Right cardiac atrium (tissue), 5 donors: ENCODE measurements around the gene RNF217. TPM values are rescaled to one million over a fixed set of nuclear protein-coding genes. Genes with fewer than 3 reads are reported as not detected.
"Not testable (repeated sequence)": the region's sequence is repeated elsewhere in the genome, so short reads cannot be mapped to it uniquely, and the experiment has no call there.

Experiments
- ATAC-seq, 2 donors: fragments of 200-7000 bp; cut with Tn5 transposase; one replicate each; pipeline versions ENCODE4 v1.8.0 to v1.9.1; 2020; ENCODE audit warnings: moderate library complexity in 2 of 2, mild to moderate bottlenecking in 1 of 2
- DNase-seq, 3 donors: peaks; one replicate each; pipeline ENCODE4 v3.0.0-alpha.2; 2020
- H3K27ac ChIP-seq: one replicate; pipeline ENCODE4 v1.5.1; 2013; ENCODE audit warnings: mild to moderate bottlenecking, low read length, control low read depth, moderate library complexity
- H3K27me3 ChIP-seq: one replicate; pipeline ENCODE4 v1.6.1; 2013; ENCODE audit not compliant: control insufficient read depth, insufficient read depth
- H3K4me1 ChIP-seq: one replicate; pipeline ENCODE4 v1.6.1; 2013; ENCODE audit warnings: low read length; ENCODE audit not compliant: control insufficient read depth, insufficient read depth
- H3K4me3 ChIP-seq: one replicate; pipeline ENCODE4 v1.5.1; 2013; ENCODE audit warnings: low read length, control low read depth
- H3K9me3 ChIP-seq: one replicate; pipeline ENCODE4 v1.6.1; 2013; ENCODE audit warnings: low read length; ENCODE audit not compliant: control insufficient read depth
- WGBS: extraction: QIAGEN DNeasy Blood & Tissue Kit; methylation state at CpG from one replicate; pipeline ENCODE4 v1.1.7; 2013; 5-methylcytosine and 5-hydroxymethylcytosine counted together
- intact Hi-C, 4 donors: fragments of 100-400 bp; cut with DNase I; formaldehyde crosslinking; loops; one replicate each; pipeline versions ENCODE4 v1.11.0 to v1.14.0; 2022 to 2023
- polyA plus RNA-seq: library from polyadenylated mRNA; stranded (reverse); fragments of 200-250 nt; gene quantifications from one replicate; pipeline ENCODE4 v1.2.3, GENCODE V29; 2013
- total RNA-seq, 4 donors: library from RNA; stranded (reverse); fragmentation: NEBNext Ultra II Directional; extraction: Animal tissue kit (Norgen Biotek cat#: 25700); gene quantifications; one replicate each; pipeline ENCODE4 v1.2.1, GENCODE V29; 2021
- donor health status: healthy with polysubstance abuse.
- donor health status: DM: no; HTN: yes; CAD: no.
- donor health status: DM: no; HTN: no; CAD: no.
- donor health status: DM: no; HTN: yes; CAD: no; lungs with severe emphysema.
- donor health status: DM: yes; HTN: yes; CAD: no.

The RNF217 gene
- total and polyA plus RNA-seq, 5 donors = 4.4 to 23.6 (median 15.1) TPM

GRCh38 chr6:125018136-125018535 is 55.9 kb downstream of the RNF217 start:
- Histone ChIP-seq H3K27ac (no peak overlapping the region), H3K4me1 (peaks cover 3% of the 10 kb centered on the region), H3K4me3 (no peak overlapping the region), H3K9me3 (no peaks in the 10 kb centered on the region), H3K27me3 (no peaks in the 10 kb centered on the region)
- DNase-seq = no peak
- no peak for ATAC-seq
- intact Hi-C loops = no loop called here

- 92% methylated on average over 2 of the region's 2 CpGs for WGBS
- H3K9me3 ChIP-seq = no peaks in the 10 kb centered on the region
- H3K27me3 ChIP-seq = no peaks in the 10 kb centered on the region
- intact Hi-C loops = no loop called here
- no peak overlapping the region for H3K27ac ChIP-seq
- H3K4me1 ChIP-seq = peaks cover 3% of the 10 kb centered on the region
- H3K4me3 ChIP-seq = no peak overlapping the region
- no peak for ATAC-seq
- DNase-seq = no peak
These were observed 57.0 kb downstream of the RNF217 start for GRCh38 chr6:125019281-125019680.

GRCh38 chr6:125019918-125020317 is 57.7 kb downstream of the RNF217 start:
- DNase-seq (peak in 2 of 3 donors; percentile 32 to 62), ATAC-seq (peak; percentile 42 to 59)
- H3K27ac ChIP-seq = no peak overlapping the region
- no peaks in the 10 kb centered on the region for H3K27me3 ChIP-seq
- H3K4me3 ChIP-seq = no peak overlapping the region
- intact Hi-C loops = no loop called here
- 53% methylated on average over 6 of the region's 6 CpGs for WGBS
- H3K9me3 ChIP-seq = no peaks in the 10 kb centered on the region
- H3K4me1 ChIP-seq = peaks cover 3% of the 10 kb centered on the region

DNA sequence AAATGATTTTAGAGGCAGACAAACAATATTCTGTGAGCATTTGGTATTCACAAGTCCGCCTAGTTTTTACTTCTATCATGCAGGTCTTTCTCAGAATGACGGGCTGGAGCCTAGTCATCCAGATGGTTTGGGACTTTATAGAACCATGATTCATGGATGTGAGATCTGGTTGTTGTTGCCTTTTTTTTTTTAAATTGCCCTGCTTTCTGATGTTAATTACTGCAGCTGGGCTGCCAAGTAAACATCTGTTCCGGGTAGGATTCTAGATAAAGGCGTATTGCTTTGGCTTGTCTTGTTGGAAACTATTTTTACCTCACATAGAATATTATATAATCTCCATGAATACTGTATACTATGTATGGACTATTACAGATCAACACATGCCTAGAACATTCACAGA is 58.1 kb downstream of the RNF217 start:
- no peak overlapping the region for H3K4me3 ChIP-seq
- peaks cover 3% of the 10 kb centered on the region for H3K4me1 ChIP-seq
- peak; percentile 28 to 34 for ATAC-seq
- 52% methylated on average over 4 of the region's 4 CpGs for WGBS
- intact Hi-C loops = no loop called here
- H3K9me3 ChIP-seq = no peaks in the 10 kb centered on the region
- no peak overlapping the region for H3K27ac ChIP-seq
- no peak for DNase-seq
- H3K27me3 ChIP-seq = no peaks in the 10 kb centered on the region

- Histone ChIP-seq H3K9me3 (no peaks in the 10 kb centered on the region), H3K27ac (no peak overlapping the region), H3K4me1 (peaks cover 4% of the 10 kb centered on the region), H3K27me3 (no peaks in the 10 kb centered on the region), H3K4me3 (no peak overlapping the region)
- 37% methylated on average over 1 of the region's 1 CpG for WGBS
- peak; percentile 40 to 73 (median 53) for DNase-seq
- intact Hi-C loops = no loop called here
- peak; percentile 78 to 83 for ATAC-seq
These were observed 60.3 kb downstream of the RNF217 start for GRCh38 chr6:125022391-125022989.

GRCh38 chr6:125025164-125025854 is 63.1 kb downstream of the RNF217 start:
- DNase-seq = no peak
- no peak for ATAC-seq
- Histone ChIP-seq H3K4me1 (peaks cover 1% of the 10 kb centered on the region), H3K27me3 (no peaks in the 10 kb centered on the region), H3K4me3 (no peak overlapping the region), H3K9me3 (no peaks in the 10 kb centered on the region), H3K27ac (no peak overlapping the region)
- 27% methylated on average over 3 of the region's 3 CpGs for WGBS
- intact Hi-C loops = no loop called here

- no peak overlapping the region for H3K4me3 ChIP-seq
- DNase-seq = no peak
- no peak for ATAC-seq
- no peaks in the 10 kb centered on the region for H3K9me3 ChIP-seq
- H3K27me3 ChIP-seq = no peaks in the 10 kb centered on the region
- WGBS = 65% methylated on average over 3 of the region's 3 CpGs
- H3K27ac ChIP-seq = no peak overlapping the region
- intact Hi-C loops = no loop called here
- H3K4me1 ChIP-seq = peaks cover 1% of the 10 kb centered on the region
These were observed 65.0 kb downstream of the RNF217 start for GRCh38 chr6:125027287-125027686.

DNA sequence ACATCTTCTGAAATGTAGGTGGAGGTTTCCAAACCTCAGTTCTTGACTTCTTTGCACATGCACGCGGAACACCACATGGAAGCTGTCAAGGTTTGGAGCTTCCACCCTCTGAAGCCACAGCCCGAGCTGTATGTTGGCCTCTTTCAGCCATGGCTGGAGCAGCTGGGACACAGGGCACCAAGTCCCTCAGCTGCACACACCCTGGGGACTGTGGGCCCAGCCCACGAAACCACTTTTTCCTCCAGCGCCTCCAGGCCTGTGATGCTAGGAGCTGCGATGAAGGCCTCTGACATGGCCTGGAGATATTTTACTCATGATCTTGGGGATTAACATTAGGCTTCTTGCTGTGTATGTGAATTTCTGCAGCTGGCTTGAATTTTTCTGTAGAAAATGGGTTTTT is 68.7 kb downstream of the RNF217 start:
- ATAC-seq (no peak), DNase-seq (peak in 1 of 3 donors; percentile 34)
- no peak overlapping the region for H3K27ac ChIP-seq
- intact Hi-C loops = no loop called here
- no peaks in the 10 kb centered on the region for H3K9me3 ChIP-seq
- no peak overlapping the region for H3K4me3 ChIP-seq
- H3K27me3 ChIP-seq = no peaks in the 10 kb centered on the region
- 72% methylated on average over 6 of the region's 6 CpGs for WGBS
- no peaks in the 10 kb centered on the region for H3K4me1 ChIP-seq

GRCh38 chr6:125031385-125031784 is 69.1 kb downstream of the RNF217 start:
- intact Hi-C loops = no loop called here
- H3K9me3 ChIP-seq = no peaks in the 10 kb centered on the region
- H3K4me1 ChIP-seq = no peaks in the 10 kb centered on the region
- H3K27me3 ChIP-seq = no peaks in the 10 kb centered on the region
- H3K27ac ChIP-seq = no peak overlapping the region
- no peak for ATAC-seq
- DNase-seq = no peak
- no peak overlapping the region for H3K4me3 ChIP-seq
- 95% methylated on average over 1 of the region's 1 CpG for WGBS

DNA sequence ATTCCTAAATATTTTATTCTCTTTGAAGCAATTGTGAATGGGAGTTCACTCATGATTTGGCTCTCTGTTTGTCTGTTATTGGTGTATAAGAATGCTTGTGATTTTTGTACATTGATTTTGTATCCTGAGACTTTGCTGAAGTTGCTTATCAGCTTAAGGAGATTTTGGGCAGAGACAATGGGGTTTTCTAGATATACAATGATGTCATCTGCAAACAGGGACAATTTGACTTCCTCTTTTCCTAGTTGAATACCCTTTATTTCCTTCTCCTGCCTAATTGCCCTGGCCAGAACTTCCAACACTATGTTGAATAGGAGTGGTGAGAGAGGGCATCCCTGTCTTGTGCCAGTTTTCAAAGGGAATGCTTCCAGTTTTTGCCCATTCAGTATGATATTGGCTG is 72.7 kb downstream of the RNF217 start:
- H3K27ac ChIP-seq, H3K9me3 ChIP-seq, H3K4me1 ChIP-seq, H3K27me3 ChIP-seq, H3K4me3 ChIP-seq, DNase-seq, ATAC-seq, intact Hi-C loops: not testable (repeated sequence)

DNA sequence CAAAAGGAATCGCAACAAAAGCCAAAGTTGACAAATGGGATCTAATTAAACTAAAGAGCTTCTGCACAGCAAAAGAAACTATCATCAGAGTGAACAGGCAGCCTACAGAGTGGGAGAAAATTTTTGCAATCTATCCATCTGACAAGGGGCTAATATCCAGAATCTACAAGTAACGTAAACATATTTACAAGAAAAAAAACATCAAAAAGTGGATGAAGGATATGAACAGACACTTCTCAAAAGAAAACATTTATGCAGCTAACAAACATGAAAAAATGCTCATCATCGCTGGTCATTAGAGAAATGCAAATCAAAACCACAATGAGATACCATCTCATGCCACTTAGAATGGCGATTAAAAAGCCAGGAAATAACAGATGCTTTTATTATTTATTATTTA is 74.2 kb downstream of the RNF217 start:
- H3K4me1 ChIP-seq, H3K4me3 ChIP-seq, ATAC-seq, H3K27me3 ChIP-seq, intact Hi-C loops, H3K27ac ChIP-seq, DNase-seq, H3K9me3 ChIP-seq: not testable (repeated sequence)
- WGBS = 96% methylated on average over 4 of the region's 4 CpGs
